Stimulated activated naive CD4-positive, alpha-beta T cell treated with Interleukin-2 at 50 U/mL for 16 hours (primary cell): ENCODE measurements around the gene WDFY2.
A peak's percentile ranks its signal among the peaks of the same experiment; 100 is the strongest.

Source experiments
- DNase-seq: peaks from one replicate; lab custom pipeline; 2025; lab: John Stamatoyannopoulos, UW

Gene WDFY2

GRCh38 chr13:51601601-51602565 is 17.6 kb downstream of the WDFY2 start:
- no peak for DNase-seq

- no peak for DNase-seq
Observed at GRCh38 chr13:51603716-51604115, 19.5 kb downstream of the WDFY2 start.

GRCh38 chr13:51605698-51606097 is 21.4 kb downstream of the WDFY2 start:
- no peak for DNase-seq

DNA sequence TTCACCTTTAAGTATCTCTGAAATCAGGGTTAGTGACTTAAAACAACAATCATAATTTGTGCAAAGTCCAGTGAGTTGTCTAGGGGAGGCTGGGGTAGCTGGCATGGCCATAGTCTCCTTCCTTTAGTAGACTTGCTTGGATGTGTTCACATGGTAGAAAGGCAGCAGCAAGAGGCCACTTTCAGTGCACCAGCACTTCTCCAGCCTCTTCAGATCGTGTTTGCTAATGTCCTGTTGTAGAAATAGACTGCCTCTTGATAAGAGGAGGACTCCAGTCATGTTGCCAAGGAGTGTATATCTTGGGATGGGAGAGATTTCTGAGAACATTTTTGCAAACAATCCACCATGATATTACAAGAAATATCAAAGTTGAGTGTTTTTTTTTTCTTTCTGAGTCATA is 22.9 kb downstream of the WDFY2 start:
- no peak for DNase-seq

GRCh38 chr13:51608857-51609406 is 24.7 kb downstream of the WDFY2 start:
- no peak for DNase-seq

GRCh38 chr13:51612867-51613266 is 28.6 kb downstream of the WDFY2 start:
- no peak for DNase-seq

DNA sequence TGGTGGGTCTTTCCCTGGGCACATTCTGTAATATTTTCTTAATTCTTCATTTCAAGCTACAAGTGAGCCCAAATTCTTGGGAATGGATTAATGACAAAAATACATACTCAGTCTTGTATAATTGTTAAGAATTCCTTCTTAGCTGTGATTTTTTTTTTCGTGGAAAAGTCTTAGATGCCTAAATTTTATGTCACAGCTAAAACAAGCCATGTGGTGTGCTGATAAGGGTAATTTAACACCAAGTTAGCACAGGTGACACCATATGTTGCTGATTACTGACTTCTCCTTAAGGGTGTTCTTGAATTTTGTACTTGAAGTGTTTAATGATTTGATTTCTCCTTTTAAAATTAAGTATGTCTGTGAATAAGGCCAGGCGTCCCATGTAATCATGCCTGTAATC is 29.3 kb downstream of the WDFY2 start:
- no peak for DNase-seq

- DNase-seq, result peak; percentile 13
Observed at GRCh38 chr13:51614350-51614786, 30.1 kb downstream of the WDFY2 start.

DNA sequence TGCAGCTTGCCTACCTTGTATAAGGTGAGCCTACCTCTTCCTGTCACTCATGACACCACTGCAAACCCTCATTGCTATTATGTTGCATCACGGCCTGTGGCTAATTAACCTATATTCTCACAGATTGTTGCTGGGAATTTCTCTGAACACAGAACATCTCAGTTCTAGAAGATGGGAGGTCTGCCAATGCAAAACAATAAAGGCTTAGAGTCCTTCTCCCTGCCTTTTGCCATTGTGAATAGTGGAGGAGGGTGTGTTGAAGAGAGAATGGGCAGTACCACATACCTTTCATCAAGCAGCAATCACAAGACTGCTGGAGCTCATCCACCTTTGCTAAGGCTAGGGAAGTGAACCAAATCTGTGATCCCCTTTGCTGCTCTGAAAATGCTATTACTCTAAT is 34.4 kb downstream of the WDFY2 start:
- no peak for DNase-seq

DNA sequence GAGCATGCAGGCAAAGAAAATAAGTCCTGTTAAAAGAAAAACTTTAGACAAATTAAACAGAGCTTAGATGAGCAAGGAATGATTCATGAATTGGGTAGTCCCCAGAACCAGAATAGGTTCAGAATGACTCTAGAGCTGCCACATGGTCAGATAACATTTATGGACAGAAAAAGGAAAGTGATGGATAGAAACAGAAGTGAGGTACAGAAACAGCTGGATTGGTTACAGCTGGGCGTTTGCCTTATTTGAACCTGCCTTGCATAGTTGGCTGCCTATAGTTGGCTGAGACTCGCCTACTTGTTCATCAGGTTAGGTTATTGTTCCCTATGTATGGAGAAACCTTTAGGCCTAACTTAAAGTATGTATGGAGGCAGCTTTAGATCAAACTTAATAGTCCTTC is 35.4 kb downstream of the WDFY2 start:
- DNase-seq, result no peak

DNA sequence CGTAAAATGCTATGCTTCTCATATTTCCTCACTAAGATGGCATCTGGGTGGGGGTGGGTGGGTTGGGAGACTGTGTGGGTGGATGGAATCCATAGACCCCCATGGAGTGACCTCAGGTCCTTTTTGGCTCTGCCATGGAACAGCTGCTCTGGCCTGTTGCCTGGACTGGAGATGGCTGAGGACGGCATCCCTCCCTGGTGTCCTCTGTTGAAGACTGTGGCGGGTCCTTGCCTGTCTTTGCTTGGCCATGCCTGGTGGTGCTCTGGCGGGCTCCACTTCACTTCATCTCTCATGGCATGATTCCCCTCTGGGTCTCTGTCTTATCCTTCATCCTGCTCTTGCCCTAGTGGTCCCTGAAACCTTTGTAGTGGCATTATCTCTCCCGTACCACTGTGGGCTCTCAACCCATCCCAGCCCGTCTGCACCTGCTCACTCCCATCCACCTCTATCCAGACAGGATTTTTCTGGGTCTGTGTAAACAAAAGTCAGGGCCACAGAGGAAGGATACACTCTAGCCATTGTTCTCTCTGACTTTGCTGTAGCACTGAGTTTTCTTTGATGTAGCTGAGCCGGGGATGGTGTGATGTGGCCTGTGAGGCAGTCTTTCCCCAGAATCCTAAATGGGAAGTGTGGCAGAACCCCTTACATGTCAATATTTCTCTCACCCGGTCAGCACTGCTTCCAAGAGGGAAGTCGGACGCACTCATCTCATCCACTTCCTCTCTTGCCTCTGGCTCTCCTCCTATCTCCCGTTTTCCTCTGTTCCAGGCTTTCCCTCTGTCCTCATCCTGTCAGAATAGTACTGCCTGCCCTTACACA is 36.1 kb downstream of the WDFY2 start:
- no peak for DNase-seq

GRCh38 chr13:51621602-51622001 is 37.3 kb downstream of the WDFY2 start:
- DNase-seq, result no peak

GRCh38 chr13:51623473-51623872 is 39.2 kb downstream of the WDFY2 start:
- no peak for DNase-seq

DNA sequence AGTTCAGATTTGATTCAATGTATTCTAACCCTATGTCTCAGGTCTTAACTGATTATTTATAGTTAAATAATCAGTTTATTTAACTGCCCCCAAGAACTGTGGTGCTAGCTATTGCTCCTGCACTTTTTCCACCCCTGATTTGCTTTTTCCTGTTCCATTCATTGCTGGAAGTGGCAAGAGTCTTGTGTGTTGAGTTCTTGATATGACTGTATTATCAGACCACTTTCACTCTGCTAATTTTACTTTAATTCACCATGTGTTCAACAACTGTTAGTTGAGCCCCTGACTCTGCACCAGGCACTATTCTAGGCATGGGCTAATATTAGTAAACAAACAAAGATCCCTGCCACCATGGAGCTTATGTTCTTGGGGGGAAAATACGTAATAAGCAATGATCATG is 39.9 kb downstream of the WDFY2 start:
- no peak for DNase-seq

GRCh38 chr13:51624695-51625345 is 40.6 kb downstream of the WDFY2 start:
- no peak for DNase-seq

DNA sequence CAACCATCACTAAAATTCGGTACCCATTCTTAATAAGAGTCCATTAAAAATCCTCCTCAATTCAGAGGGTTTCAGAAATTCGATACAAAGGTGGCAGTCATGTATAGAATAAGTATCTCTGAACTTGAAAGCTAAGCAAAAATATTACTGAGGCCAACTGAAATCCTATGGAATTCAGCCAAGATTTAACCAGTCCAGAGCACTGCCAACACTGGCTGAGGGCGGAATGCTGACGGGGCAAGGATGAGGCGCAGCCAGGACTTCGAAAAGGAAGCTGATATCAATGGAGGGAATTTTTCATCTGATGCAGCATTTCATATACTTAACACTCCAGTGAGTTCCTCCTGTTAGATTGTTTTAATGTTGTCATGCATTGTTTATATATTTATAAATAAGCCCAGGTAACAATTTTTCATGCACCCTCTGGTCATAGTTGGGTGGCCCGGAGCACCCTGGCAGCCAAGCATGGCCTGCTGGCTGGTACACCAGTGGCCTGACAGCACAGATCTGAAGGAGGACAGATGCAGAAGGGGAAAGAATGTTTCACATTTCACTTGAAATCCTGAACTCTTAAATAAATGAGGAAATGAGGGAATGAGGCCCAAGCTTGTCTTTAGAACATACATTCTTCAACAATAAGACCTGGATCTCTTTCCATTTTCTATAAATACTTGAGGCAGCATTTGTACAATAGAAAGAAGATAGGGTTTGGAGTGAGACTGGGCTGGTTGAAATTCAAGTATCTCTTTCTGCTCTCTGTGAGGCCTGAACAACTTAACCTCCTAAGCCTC is 41.5 kb downstream of the WDFY2 start:
- no peak for DNase-seq

- DNase-seq, result no peak
Observed at GRCh38 chr13:51626749-51627148, 42.5 kb downstream of the WDFY2 start.

- no peak for DNase-seq
Observed at GRCh38 chr13:51628059-51628852, 44.0 kb downstream of the WDFY2 start.

DNA sequence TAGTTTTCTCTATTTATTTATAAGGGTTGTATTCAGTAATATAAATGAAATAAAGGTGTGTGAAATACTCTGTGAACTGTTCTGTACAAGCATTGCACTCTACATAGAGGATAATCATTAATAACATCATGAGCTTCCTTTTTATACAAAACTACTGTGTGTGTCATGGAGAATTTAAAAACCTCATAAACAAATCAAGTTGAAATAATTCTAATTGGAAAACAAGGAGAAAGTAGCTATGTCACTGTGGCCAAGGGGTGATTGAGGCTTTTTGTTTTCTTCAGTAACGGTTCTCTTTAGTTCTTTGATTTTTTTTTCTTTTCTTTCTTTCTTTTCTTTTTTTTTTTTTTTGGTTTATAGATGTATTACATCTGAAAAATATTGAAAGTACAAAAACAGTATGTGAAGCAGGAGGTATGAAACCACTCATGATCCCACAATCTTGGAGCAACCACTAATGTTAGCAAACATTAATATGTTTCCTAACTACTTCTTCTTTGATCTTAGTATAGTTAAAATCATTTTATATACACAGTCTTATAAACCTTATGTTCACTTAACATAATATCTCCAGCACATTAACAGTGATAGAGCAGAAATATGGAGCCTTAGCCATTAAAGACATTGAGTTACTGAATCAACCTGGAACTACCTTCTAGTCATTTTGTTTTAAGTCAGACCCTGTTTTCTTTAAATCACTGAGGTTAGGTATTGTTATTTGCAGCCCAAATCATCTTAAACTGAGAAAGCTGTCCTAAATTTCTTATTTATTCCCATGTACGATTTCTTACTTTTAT is 45.4 kb downstream of the WDFY2 start:
- DNase-seq, result no peak

GRCh38 chr13:51630288-51630615 is 46.0 kb downstream of the WDFY2 start:
- DNase-seq, result no peak
